ENCODE results near the gene TMF1. TPM values are rescaled to one million over a fixed set of nuclear protein-coding genes. Genes with fewer than 3 reads are reported as not detected.
A peak's percentile ranks its signal among the peaks of the same experiment; 100 is the strongest.

Gene TMF1
- total and polyA plus RNA-seq, 8 donors: 6.0 to 53.8 (median 12.6) TPM

- Histone ChIP-seq H3K4me1 (no peaks in the 10 kb centered on the region), H3K27me3 (no peaks in the 10 kb centered on the region), H3K36me3 (peaks cover 17 to 74% (median 65%) of the 10 kb centered on the region in 4 donors), H3K9me3 (no peaks in the 10 kb centered on the region), H3K4me3 (no peak overlapping the region), H3K27ac (no peak overlapping the region)
- DNase-seq: no peak
- intact Hi-C loops (cut with DNase I; ENCODE audit: low total_unique reads): no loop called here
- TF ChIP-seq CTCF (IDR thresholded peaks at IDR 0.05): no peak
- no peak for TF ChIP-seq POLR2A (IDR thresholded peaks at IDR 0.05)
- no peak for TF ChIP-seq EP300 (IDR thresholded peaks at IDR 0.05)
- TF ChIP-seq POLR2AphosphoS5 (IDR thresholded peaks at IDR 0.05): no peak
- 75 to 85% (median 81%) methylated on average over 2 of the region's 2 CpGs for WGBS, 5 donors
Observed at GRCh38 chr3:69063636-69064035, 11.5 kb upstream of the TMF1 start.

- TF ChIP-seq POLR2AphosphoS5 (IDR thresholded peaks at IDR 0.05) (no peak), CTCF (IDR thresholded peaks at IDR 0.05) (no peak), EP300 (IDR thresholded peaks at IDR 0.05) (no peak), POLR2A (IDR thresholded peaks at IDR 0.05) (no peak)
- Histone ChIP-seq H3K27ac (peak overlapping the region in 1 of 5 donors; percentile 34), H3K36me3 (peaks cover 22 to 90% (median 88%) of the 10 kb centered on the region in 4 donors)
Observed at GRCh38 chr3:69059688-69060087, 7.6 kb upstream of the TMF1 start.

GRCh38 chr3:69058947-69059224 is 6.8 kb upstream of the TMF1 start:
- intact Hi-C loops (cut with DNase I; ENCODE audit: low total_unique reads): no loop called here
- Histone ChIP-seq H3K27ac (peak overlapping the region in 3 of 5 donors; percentile 18 to 34 (median 31)), H3K27me3 (no peaks in the 10 kb centered on the region), H3K36me3 (peaks cover 22 to 96% (median 93%) of the 10 kb centered on the region in 4 donors), H3K9me3 (no peaks in the 10 kb centered on the region), H3K4me3 (no peak overlapping the region), H3K4me1 (no peaks in the 10 kb centered on the region)
- no peak for DNase-seq
- TF ChIP-seq CTCF (IDR thresholded peaks at IDR 0.05): no peak
- no peak for TF ChIP-seq POLR2AphosphoS5 (IDR thresholded peaks at IDR 0.05)
- no peak for TF ChIP-seq POLR2A (IDR thresholded peaks at IDR 0.05)
- no peak for TF ChIP-seq EP300 (IDR thresholded peaks at IDR 0.05)
- 70 to 80% (median 75%) methylated on average over 2 of the region's 2 CpGs for WGBS, 5 donors

More at GRCh38 chr3:69059688-69060087, 7.6 kb upstream of the TMF1 start:
- Histone ChIP-seq H3K27me3 (no peaks in the 10 kb centered on the region), H3K4me1 (no peaks in the 10 kb centered on the region), H3K4me3 (no peak overlapping the region), H3K9me3 (no peaks in the 10 kb centered on the region)
- intact Hi-C loops (cut with DNase I; ENCODE audit: low total_unique reads): no loop called here
- DNase-seq: no peak

- peak overlapping the region in 3 of 5 donors; percentile 18 to 34 (median 31) for H3K27ac ChIP-seq
- 73 to 83% (median 80%) methylated on average over 3 of the region's 3 CpGs for WGBS, 5 donors
- no peaks in the 10 kb centered on the region for H3K27me3 ChIP-seq
- peak in 1 of 2 donors; percentile 19 for DNase-seq
- H3K36me3 ChIP-seq: peaks cover 22 to 93% (median 89%) of the 10 kb centered on the region in 4 donors
- no peak overlapping the region for H3K4me3 ChIP-seq
- intact Hi-C loops (cut with DNase I; ENCODE audit: low total_unique reads): no loop called here
- H3K9me3 ChIP-seq: no peaks in the 10 kb centered on the region
- H3K4me1 ChIP-seq: no peaks in the 10 kb centered on the region
- TF ChIP-seq EP300 (IDR thresholded peaks at IDR 0.05) (no peak), CTCF (IDR thresholded peaks at IDR 0.05) (no peak), POLR2A (IDR thresholded peaks at IDR 0.05) (no peak), POLR2AphosphoS5 (IDR thresholded peaks at IDR 0.05) (no peak)
Observed at GRCh38 chr3:69058180-69058946, 6.2 kb upstream of the TMF1 start.

Data from stomach (tissue), 9 donors.